ENCODE measurements around the gene CDC20. TPM values are rescaled to one million over a fixed set of nuclear protein-coding genes. Genes with fewer than 3 reads are reported as not detected.
A peak's percentile ranks its signal among the peaks of the same experiment; 100 is the strongest.

Gene CDC20
- total RNA-seq, 1 experiment from 2014 or later, result 123 TPM

DNA sequence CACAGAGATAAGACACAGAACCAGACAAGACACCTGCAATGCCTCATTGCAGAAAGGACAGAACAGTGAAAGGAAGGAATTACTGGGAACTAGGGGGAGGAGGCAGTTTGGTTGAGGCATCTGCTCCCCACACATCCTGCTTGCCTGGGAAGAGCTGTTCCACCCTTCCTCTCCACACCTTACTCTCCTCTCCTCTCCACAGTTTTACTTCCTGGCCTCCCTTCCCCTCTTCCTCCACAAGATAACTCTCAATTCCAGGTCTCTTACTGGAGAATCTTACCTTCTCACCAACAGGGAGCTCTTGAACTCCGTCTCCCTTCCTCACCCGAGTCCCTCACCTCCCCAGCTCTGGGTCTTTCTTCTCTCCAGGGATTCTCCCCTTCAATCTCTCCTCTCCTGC is 6.9 kb downstream of the CDC20 start:
- BruUV-seq (replicated peaks), result no TSS peak
- Mint-ChIP-seq H3K36me3 (ENCODE audit: insufficient read depth, unreplicated experiment) (peaks cover 53% of the 10 kb centered on the region), H3K4me1 (ENCODE audit: low read depth, unreplicated experiment) (peaks cover 38% of the 10 kb centered on the region), H3K4me3 (ENCODE audit: unreplicated experiment) (peak overlapping the region; percentile 79), H3K27me3 (ENCODE audit: insufficient read depth, unreplicated experiment) (no peaks in the 10 kb centered on the region), H3K9me3 (ENCODE audit: unreplicated experiment) (no peaks in the 10 kb centered on the region), H3K27ac (ENCODE audit: unreplicated experiment) (peak overlapping the region; percentile 91)
- ChIA-PET POLR2A (interaction anchor here (0.6 kb wide), 2 partner anchors 8 to 134 kb away, joined by 3 to 4 read pairs; no protein-coding TSS in a partner anchor), CTCF (no interaction called here)
- Histone ChIP-seq H3K4me3 (ENCODE audit: low read depth, low read length) (peak overlapping the region; percentile 8), H3K9me3 (no peaks in the 10 kb centered on the region), H3K27me3 (replicated peaks; ENCODE audit: control insufficient read depth, insufficient read depth, low read length) (no peaks in the 10 kb centered on the region), H3K4me1 (peaks cover 36% of the 10 kb centered on the region), H3K36me3 (ENCODE audit: control insufficient read depth, insufficient read depth, low read length) (peaks cover 4% of the 10 kb centered on the region)
- TF ChIP-seq, protein P1, sequence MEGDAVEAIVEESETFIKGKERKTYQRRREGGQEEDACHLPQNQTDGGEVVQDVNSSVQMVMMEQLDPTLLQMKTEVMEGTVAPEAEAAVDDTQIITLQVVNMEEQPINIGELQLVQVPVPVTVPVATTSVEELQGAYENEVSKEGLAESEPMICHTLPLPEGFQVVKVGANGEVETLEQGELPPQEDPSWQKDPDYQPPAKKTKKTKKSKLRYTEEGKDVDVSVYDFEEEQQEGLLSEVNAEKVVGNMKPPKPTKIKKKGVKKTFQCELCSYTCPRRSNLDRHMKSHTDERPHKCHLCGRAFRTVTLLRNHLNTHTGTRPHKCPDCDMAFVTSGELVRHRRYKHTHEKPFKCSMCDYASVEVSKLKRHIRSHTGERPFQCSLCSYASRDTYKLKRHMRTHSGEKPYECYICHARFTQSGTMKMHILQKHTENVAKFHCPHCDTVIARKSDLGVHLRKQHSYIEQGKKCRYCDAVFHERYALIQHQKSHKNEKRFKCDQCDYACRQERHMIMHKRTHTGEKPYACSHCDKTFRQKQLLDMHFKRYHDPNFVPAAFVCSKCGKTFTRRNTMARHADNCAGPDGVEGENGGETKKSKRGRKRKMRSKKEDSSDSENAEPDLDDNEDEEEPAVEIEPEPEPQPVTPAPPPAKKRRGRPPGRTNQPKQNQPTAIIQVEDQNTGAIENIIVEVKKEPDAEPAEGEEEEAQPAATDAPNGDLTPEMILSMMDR (IDR thresholded peaks at IDR 0.05; ENCODE audit: insufficient read depth in 1 of 2, low read depth in 1 of 2, low read length in 1 of 2, severe bottlenecking in 1 of 2, unreplicated experiment in 1 of 2), result no peak
- intact Hi-C loops (cut with micrococcal nuclease; ENCODE audit: unreplicated experiment), result loop anchor here (1.0 kb wide), 1 partner anchor 7 kb away; the partner anchor contains the start of gene CDC20
- no peak for DNase-seq

DNA sequence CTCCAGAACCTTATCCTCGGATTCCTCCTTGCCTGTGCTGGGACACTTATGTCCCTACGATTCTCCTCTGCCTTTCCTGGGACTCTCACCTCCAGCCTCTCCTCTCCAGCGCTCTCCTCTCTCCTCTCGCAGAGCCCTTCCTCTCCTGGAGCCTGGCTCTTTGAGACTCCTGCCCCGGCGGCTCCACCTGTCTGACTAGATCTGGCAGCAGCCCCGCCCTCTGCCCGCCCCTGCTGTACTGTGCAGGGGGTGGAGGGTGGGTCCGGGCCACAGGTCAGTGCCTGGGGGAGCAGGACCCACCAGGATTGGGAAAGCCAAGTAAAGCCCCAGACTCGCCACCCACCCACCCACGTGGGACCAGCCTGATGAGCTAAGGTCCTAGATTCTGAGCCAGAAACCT is 7.4 kb downstream of the CDC20 start:
- Histone ChIP-seq H3K4me3 (ENCODE audit: low read depth, low read length) (peak overlapping the region; percentile 76), H3K9me3 (no peaks in the 10 kb centered on the region), H3K36me3 (ENCODE audit: control insufficient read depth, insufficient read depth, low read length) (peaks cover 4% of the 10 kb centered on the region), H3K27me3 (replicated peaks; ENCODE audit: control insufficient read depth, insufficient read depth, low read length) (no peaks in the 10 kb centered on the region), H3K4me1 (peaks cover 36% of the 10 kb centered on the region)
- peak overlapping the region; percentile 91 for H3K27ac Mint-ChIP-seq (ENCODE audit: unreplicated experiment)
- H3K36me3 Mint-ChIP-seq (ENCODE audit: insufficient read depth, unreplicated experiment), result peaks cover 49% of the 10 kb centered on the region
- intact Hi-C loops (cut with micrococcal nuclease; ENCODE audit: unreplicated experiment), result loop anchor here (1.0 kb wide), 1 partner anchor 8 kb away; the partner anchor contains the start of gene CDC20
- H3K9me3 Mint-ChIP-seq (ENCODE audit: unreplicated experiment), result no peaks in the 10 kb centered on the region
- peak; percentile 83 to 86 for DNase-seq
- H3K4me1 Mint-ChIP-seq (ENCODE audit: low read depth, unreplicated experiment), result peaks cover 33% of the 10 kb centered on the region
- POLR2A ChIA-PET, result interaction anchor here (0.6 to 0.8 kb wide), 4 partner anchors 8 to 134 kb away, joined by 3 to 11 read pairs (median 6); partner anchors contain the start of gene C1orf210
- TF ChIP-seq, protein P1 (IDR thresholded peaks at IDR 0.05; ENCODE audit: insufficient read depth in 1 of 2, low read depth in 1 of 2, low read length in 1 of 2, severe bottlenecking in 1 of 2, unreplicated experiment in 1 of 2), result no peak
- BruUV-seq (replicated peaks), result no TSS peak
- CTCF ChIA-PET, result interaction anchor here (3.1 kb wide), 1 partner anchor 8 kb away, joined by 36 read pairs; the partner anchor contains the start of gene CDC20
- no peaks in the 10 kb centered on the region for H3K27me3 Mint-ChIP-seq (ENCODE audit: insufficient read depth, unreplicated experiment)
- H3K4me3 Mint-ChIP-seq (ENCODE audit: unreplicated experiment), result peak overlapping the region; percentile 79

DNA sequence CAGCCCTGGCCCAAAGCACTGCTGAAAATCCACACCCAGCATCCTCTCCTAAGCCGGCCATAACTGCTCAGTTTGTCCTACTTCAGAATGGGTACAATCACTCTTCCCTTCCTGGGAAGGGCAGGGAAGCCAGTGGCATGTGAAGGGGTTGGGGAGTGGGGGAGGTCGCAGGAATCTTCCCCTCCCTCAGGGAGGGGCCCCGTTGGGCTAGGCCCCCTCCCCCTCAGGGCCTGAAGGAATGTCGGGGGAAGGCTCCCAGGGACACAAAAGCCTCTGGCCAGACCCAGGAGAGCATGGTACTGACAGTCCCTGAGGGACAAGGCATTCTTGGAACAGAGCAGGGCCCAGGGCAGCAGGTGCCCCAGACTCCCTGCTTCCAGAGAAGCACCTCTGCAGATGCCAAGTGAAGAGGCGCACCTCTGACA is 7.8 kb downstream of the CDC20 start:
- Mint-ChIP-seq H3K36me3 (ENCODE audit: insufficient read depth, unreplicated experiment) (peaks cover 45% of the 10 kb centered on the region), H3K9me3 (ENCODE audit: unreplicated experiment) (no peaks in the 10 kb centered on the region), H3K27me3 (ENCODE audit: insufficient read depth, unreplicated experiment) (no peaks in the 10 kb centered on the region), H3K4me1 (ENCODE audit: low read depth, unreplicated experiment) (peaks cover 29% of the 10 kb centered on the region), H3K27ac (ENCODE audit: unreplicated experiment) (peak overlapping the region; percentile 91), H3K4me3 (ENCODE audit: unreplicated experiment) (peak overlapping the region; percentile 79)
- BruUV-seq (replicated peaks), result no TSS peak
- no peaks in the 10 kb centered on the region for H3K27me3 ChIP-seq (replicated peaks; ENCODE audit: control insufficient read depth, insufficient read depth, low read length)
- intact Hi-C loops (cut with micrococcal nuclease; ENCODE audit: unreplicated experiment), result loop anchor here (1.0 kb wide), 1 partner anchor 8 kb away; the partner anchor contains the start of gene CDC20
- H3K4me1 ChIP-seq, result peaks cover 36% of the 10 kb centered on the region
- peak; percentile 44 to 58 for DNase-seq
- peaks cover 4% of the 10 kb centered on the region for H3K36me3 ChIP-seq (ENCODE audit: control insufficient read depth, insufficient read depth, low read length)
- no peaks in the 10 kb centered on the region for H3K9me3 ChIP-seq
- CTCF ChIA-PET, result interaction anchor here (3.1 kb wide), 1 partner anchor 8 kb away, joined by 36 read pairs; the partner anchor contains the start of gene CDC20
- TF ChIP-seq, protein P1 (IDR thresholded peaks at IDR 0.05; ENCODE audit: insufficient read depth in 1 of 2, low read depth in 1 of 2, low read length in 1 of 2, severe bottlenecking in 1 of 2, unreplicated experiment in 1 of 2), result no peak
- POLR2A ChIA-PET, result interaction anchor here (0.6 to 2.8 kb wide), 5 partner anchors 8 to 135 kb away, joined by 3 to 19 read pairs (median 11); partner anchors contain the start of genes C1orf210 and CDC20
- H3K4me3 ChIP-seq (ENCODE audit: low read depth, low read length), result peak overlapping the region; percentile 76

Data from Caco-2 (cell line).